HG03045 (cell line): ENCODE results near the gene FBXW8.

Experiments
- ATAC-seq: cut with Tn5 transposase; IDR thresholded peaks from one replicate; pipeline ENCODE4 v1.9.1; 2021; ENCODE audit warnings: mild to moderate bottlenecking, moderate library complexity; ENCODE audit not compliant: unreplicated experiment

The FBXW8 gene

GRCh38 chr12:116984098-116984497 is 73.3 kb downstream of the FBXW8 start:
- no peak for ATAC-seq

- no peak for ATAC-seq
Measured at GRCh38 chr12:116990329-116990728, 79.6 kb downstream of the FBXW8 start.

- ATAC-seq = no peak
Measured at GRCh38 chr12:116990971-116991966, 80.5 kb downstream of the FBXW8 start.

- no peak for ATAC-seq
Measured at GRCh38 chr12:116996093-116996492, 85.3 kb downstream of the FBXW8 start.

- ATAC-seq = no peak
Measured at GRCh38 chr12:116996621-116997020, 85.9 kb downstream of the FBXW8 start.

- no peak for ATAC-seq
Measured at GRCh38 chr12:116999066-116999465, 88.3 kb downstream of the FBXW8 start.

GRCh38 chr12:117000316-117000715 is 89.6 kb downstream of the FBXW8 start:
- no peak for ATAC-seq

GRCh38 chr12:117002051-117002817 is 91.5 kb downstream of the FBXW8 start:
- no peak for ATAC-seq

- ATAC-seq = no peak
Measured at GRCh38 chr12:117003883-117004404, 93.2 kb downstream of the FBXW8 start.

GRCh38 chr12:117005417-117006046 is 94.8 kb downstream of the FBXW8 start:
- ATAC-seq = no peak

- ATAC-seq = no peak
Measured at GRCh38 chr12:117006333-117006732, 95.6 kb downstream of the FBXW8 start.

- ATAC-seq = no peak
Measured at GRCh38 chr12:117007577-117007976, 96.8 kb downstream of the FBXW8 start.

GRCh38 chr12:117009759-117010158 is 99.0 kb downstream of the FBXW8 start:
- no peak for ATAC-seq

GRCh38 chr12:117010693-117011451 is 100.1 kb downstream of the FBXW8 start:
- no peak for ATAC-seq

GRCh38 chr12:117011988-117012805 is 101.4 kb downstream of the FBXW8 start:
- ATAC-seq = no peak

GRCh38 chr12:117013726-117014125 is 103.0 kb downstream of the FBXW8 start:
- no peak for ATAC-seq

- no peak for ATAC-seq
Measured at GRCh38 chr12:117014342-117014887, 103.7 kb downstream of the FBXW8 start.

- ATAC-seq = no peak
Measured at GRCh38 chr12:117015811-117016210, 105.1 kb downstream of the FBXW8 start.

- no peak for ATAC-seq
Measured at GRCh38 chr12:117017807-117018206, 107.1 kb downstream of the FBXW8 start.
